ENCODE results near the gene BRSK2.

GRCh38 chr11:1457856-1458255, 68.1 kb downstream of the BRSK2 start:
- no peak for TF ChIP-seq EP300 (IDR thresholded peaks at IDR 0.05)
- TF ChIP-seq CTCF (IDR thresholded peaks at IDR 0.05): no peak
- TF ChIP-seq POLR2A (IDR thresholded peaks at IDR 0.05): no peak
- no peak for TF ChIP-seq POLR2AphosphoS5 (IDR thresholded peaks at IDR 0.05)
